K562 (cell line): ENCODE data around the gene CAPZA1. TPM values are rescaled to one million over a fixed set of nuclear protein-coding genes. Genes with fewer than 3 reads are reported as not detected.
A peak's percentile ranks its signal among the peaks of the same experiment; 100 is the strongest.

ENCODE experiments used
- AFF4 ChIP-seq: sonication (generic); formaldehyde crosslinking; IDR thresholded peaks from 2 replicates; pipeline ENCODE4 v1.8.0; 2023; ENCODE audit warnings: mild to moderate bottlenecking, missing genetic modification reagents
- ERF ChIP-seq: fragments of 450-650 bp; formaldehyde crosslinking; IDR thresholded peaks from 2 replicates; pipeline ENCODE4 v1.4.0; 2020; ENCODE audit warnings: mild to moderate bottlenecking, mixed read lengths
- GABPA ChIP-seq: fragments of 200-800 bp; sonication (Bioruptor generic); conservative IDR thresholded peaks from 2 replicates; pipeline ENCODE4 v1.6.1; 2016; ENCODE audit warnings: low read depth, missing genetic modification characterization, missing compliant biosample characterization
- LCOR ChIP-seq: sonication (generic); formaldehyde crosslinking; IDR thresholded peaks from 2 replicates; pipeline ENCODE4 v1.8.0; 2022; ENCODE audit warnings: mild to moderate bottlenecking, missing genetic modification reagents
- MYNN ChIP-seq, 2 experiments: sonication (generic); formaldehyde crosslinking in 1 of 2; IDR thresholded peaks; 2 replicates each; pipeline versions ENCODE4 v1.5.0 to v1.6.1; 2016 to 2020; ENCODE audit warnings: antibody characterized with exemption in 1 of 2, missing genetic modification reagents in 1 of 2
- NFIC ChIP-seq: fragments of 450-650 bp; IDR thresholded peaks from 2 replicates; pipeline ENCODE4 v1.6.1; 2017; ENCODE audit warnings: mild to moderate bottlenecking, inconsistent platforms
- POLR2AphosphoS5 ChIP-seq: IDR thresholded peaks from 2 replicates; pipeline ENCODE4 v1.6.1; 2011; ENCODE audit warnings: mild to moderate bottlenecking, low read depth, low read length, moderate library complexity; ENCODE audit not compliant: control insufficient read depth, insufficient read depth
- REST ChIP-seq, 2 experiments: fragments of 450-650 bp; formaldehyde crosslinking in 1 of 2; IDR thresholded peaks; 2 replicates each; pipeline versions ENCODE4 v1.4.0 to v1.6.1; 2014 to 2020; ENCODE audit warnings: mild to moderate bottlenecking in 2 of 2, borderline replicate concordance in 1 of 2, low read depth in 1 of 2
- SP1 ChIP-seq: sonication (generic); formaldehyde crosslinking; IDR thresholded peaks from 2 replicates; pipeline ENCODE4 v1.8.1; 2022; ENCODE audit warnings: mild to moderate bottlenecking, missing genetic modification reagents
- ZNF518B ChIP-seq: fragments of 250-450 bp; sonication (Bioruptor Pico); IDR thresholded peaks from 2 replicates; pipeline ENCODE4 v1.5.0; 2021; ENCODE audit warnings: mild to moderate bottlenecking, moderate library complexity
- polyA plus RNA-seq, 8 experiments: library from polyadenylated mRNA; depleted of rRNA in 4 of 8; stranded (reverse) in 5 of 8; unstranded in 3 of 8; fragments of >200 nt; fragmentation: Nextera tagmentation in 2 of 8; fragmentation: Illumina TruSeq in 1 of 8; extraction: Ambion mirVana in 2 of 8; extraction: Trizol in 1 of 8; gene quantifications; 2 replicates each; pipeline versions ENCODE4 v1.2.1 to v1.2.3, GENCODE V29; 2011 to 2014; ENCODE audit warnings: inconsistent platforms in 1 of 8, missing spikeins in 1 of 8
- total RNA-seq, 7 experiments: library from RNA; depleted of rRNA in 6 of 7; stranded (reverse); fragments of >200 nt in 6 of 7; fragmentation: Illumina TruSeq in 2 of 7; extraction: Trizol in 2 of 7; gene quantifications; 2 replicates each; pipeline versions ENCODE4 v1.2.1 to v1.2.3, GENCODE V29; 2011 to 2021; ENCODE audit warnings: low replicate concordance in 1 of 7

The CAPZA1 gene
- total and polyA plus RNA-seq, 9 of the 15 experiments (the other 6 are each of a cell fraction or from before 2014, with no cell fraction given), result 237 to 1,020 (median 306) TPM

GRCh38 chr1:112704934-112705627 lies 85.4 kb downstream of the CAPZA1 start (continued):
- TF ChIP-seq REST (IDR thresholded peaks at IDR 0.05; ENCODE audit: borderline replicate concordance) (peak; percentile 23; the same call in 1 of the 2 replicates), REST (CRISPR knock-in tag; IDR thresholded peaks at IDR 0.05; ENCODE audit: low read depth) (no peak), POLR2AphosphoS5 (peak; percentile 91), LCOR (CRISPR knock-in tag) (peak; percentile 92), NFIC (peak; percentile 31), GABPA (tag) (peak; percentile 76), SP1 (CRISPR knock-in tag) (peak; percentile 80), ZNF518B (CRISPR knock-in tag) (no peak), ERF (CRISPR knock-in tag) (0 out of 2 replicates have a peak, but pooled peaks have one; percentile 28), AFF4 (CRISPR knock-in tag) (peak; percentile 71), MYNN (IDR thresholded peaks at IDR 0.05) (peak; percentile 64), MYNN (CRISPR knock-in tag; IDR thresholded peaks at IDR 0.05) (no peak)
